Osteocyte (in vitro differentiated cells): Measurements from ENCODE around the gene ST3GAL5. TPM values are rescaled to one million over a fixed set of nuclear protein-coding genes. Genes with fewer than 3 reads are reported as not detected.

Experiments
- DNase-seq: peaks from one replicate; pipeline ENCODE4 v3.0.0; 2021; ENCODE audit warnings: mixed read lengths; ENCODE audit not compliant: unreplicated experiment; ENCODE audit errors: extremely low spot score
- H3K27ac Mint-ChIP-seq: one replicate; pipeline ENCODE4 v1.8.0; 2021; ENCODE audit warnings: mild to moderate bottlenecking, mixed read lengths; ENCODE audit not compliant: unreplicated experiment
- H3K27me3 Mint-ChIP-seq: one replicate; pipeline ENCODE4 v1.8.0; 2021; ENCODE audit warnings: mixed read lengths; ENCODE audit not compliant: unreplicated experiment
- H3K36me3 Mint-ChIP-seq: one replicate; pipeline ENCODE4 v1.8.0; 2021; ENCODE audit warnings: mixed read lengths; ENCODE audit not compliant: unreplicated experiment
- H3K4me1 Mint-ChIP-seq: one replicate; pipeline ENCODE4 v1.8.0; 2021; ENCODE audit warnings: mixed read lengths; ENCODE audit not compliant: unreplicated experiment
- H3K4me3 Mint-ChIP-seq: one replicate; pipeline ENCODE4 v1.8.0; 2021; ENCODE audit warnings: mild to moderate bottlenecking, moderate library complexity, mixed read lengths; ENCODE audit not compliant: unreplicated experiment
- H3K9me3 Mint-ChIP-seq: one replicate; pipeline ENCODE4 v1.8.0; 2021; ENCODE audit warnings: mixed read lengths; ENCODE audit not compliant: unreplicated experiment
- total RNA-seq: library from RNA; stranded (reverse); gene quantifications from 2 replicates; pipeline ENCODE4 v1.2.1, GENCODE V29; 2021
- TF ChIP-seq, protein P1 (sequence below): fragments of 200-600 bp; sonication (generic); IDR thresholded peaks from 2 replicates; pipeline ENCODE4 v1.5.0; 2021; ENCODE audit warnings: antibody characterized with exemption, mild to moderate bottlenecking, moderate library complexity

ST3GAL5 gene
- total RNA-seq, 1 donor from 2014 or later: 42.2 TPM

GRCh38 chr2:85909005-85909404 is 20.2 kb upstream of the ST3GAL5 start:
- peak overlapping the region; percentile 53 for H3K27ac Mint-ChIP-seq
- no peaks in the 10 kb centered on the region for H3K36me3 Mint-ChIP-seq
- H3K4me3 Mint-ChIP-seq: no peak overlapping the region
- no peak for DNase-seq
- TF ChIP-seq, protein P1, sequence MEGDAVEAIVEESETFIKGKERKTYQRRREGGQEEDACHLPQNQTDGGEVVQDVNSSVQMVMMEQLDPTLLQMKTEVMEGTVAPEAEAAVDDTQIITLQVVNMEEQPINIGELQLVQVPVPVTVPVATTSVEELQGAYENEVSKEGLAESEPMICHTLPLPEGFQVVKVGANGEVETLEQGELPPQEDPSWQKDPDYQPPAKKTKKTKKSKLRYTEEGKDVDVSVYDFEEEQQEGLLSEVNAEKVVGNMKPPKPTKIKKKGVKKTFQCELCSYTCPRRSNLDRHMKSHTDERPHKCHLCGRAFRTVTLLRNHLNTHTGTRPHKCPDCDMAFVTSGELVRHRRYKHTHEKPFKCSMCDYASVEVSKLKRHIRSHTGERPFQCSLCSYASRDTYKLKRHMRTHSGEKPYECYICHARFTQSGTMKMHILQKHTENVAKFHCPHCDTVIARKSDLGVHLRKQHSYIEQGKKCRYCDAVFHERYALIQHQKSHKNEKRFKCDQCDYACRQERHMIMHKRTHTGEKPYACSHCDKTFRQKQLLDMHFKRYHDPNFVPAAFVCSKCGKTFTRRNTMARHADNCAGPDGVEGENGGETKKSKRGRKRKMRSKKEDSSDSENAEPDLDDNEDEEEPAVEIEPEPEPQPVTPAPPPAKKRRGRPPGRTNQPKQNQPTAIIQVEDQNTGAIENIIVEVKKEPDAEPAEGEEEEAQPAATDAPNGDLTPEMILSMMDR: no peak
- H3K27me3 Mint-ChIP-seq: no peaks in the 10 kb centered on the region
- H3K9me3 Mint-ChIP-seq: no peaks in the 10 kb centered on the region
- H3K4me1 Mint-ChIP-seq: peaks cover 50% of the 10 kb centered on the region

GRCh38 chr2:85908506-85908905 is 19.7 kb upstream of the ST3GAL5 start:
- no peaks in the 10 kb centered on the region for H3K36me3 Mint-ChIP-seq
- H3K4me3 Mint-ChIP-seq: no peak overlapping the region
- peaks cover 46% of the 10 kb centered on the region for H3K4me1 Mint-ChIP-seq
- no peaks in the 10 kb centered on the region for H3K9me3 Mint-ChIP-seq
- H3K27me3 Mint-ChIP-seq: no peaks in the 10 kb centered on the region
- no peak for DNase-seq
- TF ChIP-seq, protein P1: no peak
- H3K27ac Mint-ChIP-seq: no peak overlapping the region

- Mint-ChIP-seq H3K36me3 (no peaks in the 10 kb centered on the region), H3K27me3 (no peaks in the 10 kb centered on the region), H3K27ac (peak overlapping the region; percentile 8), H3K9me3 (no peaks in the 10 kb centered on the region), H3K4me1 (peaks cover 43% of the 10 kb centered on the region), H3K4me3 (no peak overlapping the region)
- no peak for DNase-seq
- TF ChIP-seq, protein P1: no peak
Observed at GRCh38 chr2:85907671-85908157, 18.9 kb upstream of the ST3GAL5 start.

GRCh38 chr2:85906748-85907147 is 18.0 kb upstream of the ST3GAL5 start:
- Mint-ChIP-seq H3K9me3 (no peaks in the 10 kb centered on the region), H3K36me3 (no peaks in the 10 kb centered on the region), H3K27ac (no peak overlapping the region), H3K4me1 (peaks cover 38% of the 10 kb centered on the region), H3K4me3 (no peak overlapping the region), H3K27me3 (no peaks in the 10 kb centered on the region)
- no peak for DNase-seq
- TF ChIP-seq, protein P1: no peak

DNA sequence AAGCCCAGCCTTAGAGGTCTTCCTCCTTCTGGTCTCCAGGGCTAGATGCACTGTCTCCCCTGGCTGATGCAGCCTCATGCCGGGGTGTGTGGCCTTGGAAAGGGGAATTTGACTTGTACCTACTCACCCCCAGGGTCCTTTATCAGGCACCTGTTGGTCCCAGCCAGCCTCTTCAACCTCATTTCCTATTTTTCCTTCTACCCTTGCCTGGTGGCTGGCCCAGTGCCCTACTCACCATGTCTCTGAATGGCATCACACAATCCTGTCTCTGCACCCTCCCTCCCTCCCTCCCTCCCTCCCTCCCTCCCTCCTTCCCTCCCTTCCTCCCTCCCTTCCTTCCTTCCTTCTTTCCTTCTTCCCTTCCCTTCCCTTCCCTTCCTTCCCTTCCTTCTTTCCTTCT is 17.1 kb upstream of the ST3GAL5 start:
- Mint-ChIP-seq H3K27ac (no peak overlapping the region), H3K9me3 (no peaks in the 10 kb centered on the region)
- TF ChIP-seq, protein P1: no peak

More for the DNA sequence above, 17.1 kb upstream of the ST3GAL5 start:
- peaks cover 31% of the 10 kb centered on the region for H3K4me1 Mint-ChIP-seq
- H3K36me3 Mint-ChIP-seq: no peaks in the 10 kb centered on the region
- no peak for DNase-seq
- H3K4me3 Mint-ChIP-seq: no peak overlapping the region
- H3K27me3 Mint-ChIP-seq: no peaks in the 10 kb centered on the region
